ENCODE measurements around the gene TBC1D8.

Gene TBC1D8

DNA sequence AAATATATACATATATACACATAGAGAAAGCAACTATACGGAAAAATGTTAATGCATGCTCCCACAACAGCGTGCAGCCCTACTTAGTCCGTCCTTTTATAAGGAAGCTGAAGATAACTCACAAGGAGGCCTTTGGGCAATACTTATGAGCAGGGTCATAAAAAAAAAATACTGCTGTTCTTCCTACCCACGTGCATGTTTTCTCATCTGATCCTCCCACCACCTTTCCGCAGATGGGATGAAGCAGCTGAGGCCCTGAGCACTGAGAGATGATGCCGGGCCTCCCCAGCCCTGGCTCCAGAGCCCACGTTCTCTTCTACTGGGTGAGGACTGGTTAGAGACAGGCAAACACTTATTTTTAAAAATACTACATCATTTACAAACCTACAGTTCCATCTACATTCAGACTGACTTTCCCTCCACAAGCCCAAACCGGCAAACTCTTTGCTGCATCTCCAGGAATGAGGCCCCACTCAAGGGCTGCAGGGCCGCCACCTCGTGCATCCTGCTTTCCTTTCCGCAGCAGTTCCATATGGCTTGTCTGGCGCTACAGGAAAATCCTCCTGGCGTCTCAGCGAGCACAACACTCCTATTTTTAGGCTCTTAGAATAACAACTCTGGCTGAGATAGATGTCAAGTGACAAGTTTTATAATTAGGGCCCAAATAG is 41.6 kb downstream of the TBC1D8 start:
- no peak for DNase-seq

DNA sequence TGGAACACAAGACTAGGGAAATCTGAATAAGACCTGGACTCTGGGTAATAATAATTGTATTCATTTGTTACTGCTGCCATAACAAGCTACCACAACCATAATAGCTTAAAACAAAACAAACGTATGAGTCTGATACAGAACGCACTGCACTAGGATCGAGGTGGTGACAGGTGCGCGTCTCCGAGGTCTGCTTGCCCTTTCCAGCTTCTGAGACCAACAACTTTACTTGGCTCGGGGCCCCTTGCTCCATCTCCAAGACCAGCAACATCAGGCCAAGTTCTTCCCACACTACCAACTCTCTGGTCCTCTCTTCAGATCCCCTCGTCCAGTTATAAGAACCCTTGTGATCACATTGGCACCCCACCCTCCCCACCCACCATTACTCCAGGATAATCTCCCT is 42.8 kb downstream of the TBC1D8 start:
- no peak for DNase-seq

DNA sequence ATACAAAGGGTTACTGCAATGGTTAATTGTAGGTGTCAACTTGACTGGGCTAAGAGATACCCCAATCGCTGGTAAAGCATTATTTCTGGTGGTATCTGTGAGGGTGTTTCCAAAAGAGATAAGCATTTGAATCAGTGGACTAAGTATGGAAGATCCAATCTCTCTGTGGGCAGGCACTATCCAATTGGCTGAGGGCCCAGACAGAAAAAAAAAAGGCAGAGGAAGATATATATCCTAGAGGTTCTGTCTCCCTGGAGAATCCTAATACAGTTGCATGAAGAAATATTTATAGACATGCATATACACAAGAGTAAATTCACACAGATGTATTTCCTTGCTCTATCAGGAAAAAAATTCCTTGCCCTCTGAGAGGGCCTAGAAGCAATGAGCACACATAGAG is 43.9 kb downstream of the TBC1D8 start:
- no peak for DNase-seq

DNA sequence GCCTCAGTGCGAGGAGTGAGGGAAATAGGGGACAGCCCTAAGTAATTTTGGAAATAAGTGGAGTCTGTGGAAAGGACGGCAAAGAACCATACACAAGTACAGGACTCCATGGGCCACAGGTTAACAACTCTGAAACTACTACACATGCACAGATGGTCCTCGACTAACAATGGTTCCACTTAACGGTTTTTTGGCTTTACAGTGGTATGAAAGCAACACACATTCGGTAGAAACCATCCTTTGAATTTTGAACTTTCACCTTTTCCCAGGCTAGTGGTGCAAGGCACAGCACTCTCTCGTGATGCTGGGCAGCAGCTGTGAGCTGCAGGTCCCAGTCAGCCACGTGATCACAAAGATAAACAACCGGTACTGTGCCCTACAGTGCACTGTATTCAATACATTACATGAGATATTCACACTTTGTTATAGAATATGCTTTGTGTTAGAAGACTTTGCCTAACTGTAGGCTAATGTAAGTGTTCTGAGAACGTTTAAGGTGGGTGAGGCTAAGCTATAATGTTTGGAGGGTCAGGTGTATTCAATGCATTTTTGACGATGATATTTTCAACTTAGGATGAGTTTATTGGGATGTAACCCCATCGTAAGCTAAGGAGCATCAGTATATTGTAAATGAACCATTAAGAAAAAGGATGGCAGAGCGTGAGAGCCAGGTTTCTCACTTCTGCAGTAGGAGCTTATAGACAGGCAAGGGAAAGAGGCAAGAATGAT is 44.6 kb downstream of the TBC1D8 start:
- no peak for DNase-seq

DNA sequence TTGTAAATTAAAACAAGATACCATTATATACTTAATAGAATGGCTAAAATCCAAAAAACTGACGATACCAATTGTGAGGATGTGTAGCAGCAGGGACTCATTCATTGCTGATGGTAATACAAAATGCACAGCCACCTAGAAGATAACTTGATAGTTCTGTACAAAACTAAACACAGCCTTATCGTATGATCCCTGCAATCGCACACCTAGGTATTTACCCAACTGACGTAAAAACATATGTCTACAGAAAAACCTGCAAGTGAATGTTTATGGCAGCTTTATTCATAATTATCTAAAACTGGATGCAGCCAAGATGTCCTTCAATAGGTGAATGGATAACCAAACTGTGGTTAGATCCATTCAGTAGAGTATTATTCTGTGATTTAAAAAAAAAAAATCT is 45.5 kb downstream of the TBC1D8 start:
- no peak for DNase-seq

DNA sequence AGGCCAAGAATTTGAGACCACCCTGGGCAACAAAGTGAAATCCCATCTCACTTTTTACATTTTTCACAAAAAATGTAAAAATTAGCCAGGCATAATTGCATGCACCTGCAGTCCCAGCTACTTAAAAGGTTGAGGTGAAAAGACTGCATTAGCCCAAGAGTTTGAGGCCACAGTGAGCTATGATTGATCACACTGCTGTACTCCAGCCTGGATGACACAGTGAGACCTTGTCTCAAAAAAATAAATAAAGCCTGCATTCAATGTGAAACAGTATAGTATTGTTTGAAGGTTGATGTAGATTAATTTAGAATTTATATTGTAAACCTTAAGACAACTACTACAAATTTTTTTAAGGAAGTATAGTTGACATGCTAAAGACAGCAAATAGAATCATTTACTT is 53.5 kb downstream of the TBC1D8 start:
- DNase-seq, result no peak

DNA sequence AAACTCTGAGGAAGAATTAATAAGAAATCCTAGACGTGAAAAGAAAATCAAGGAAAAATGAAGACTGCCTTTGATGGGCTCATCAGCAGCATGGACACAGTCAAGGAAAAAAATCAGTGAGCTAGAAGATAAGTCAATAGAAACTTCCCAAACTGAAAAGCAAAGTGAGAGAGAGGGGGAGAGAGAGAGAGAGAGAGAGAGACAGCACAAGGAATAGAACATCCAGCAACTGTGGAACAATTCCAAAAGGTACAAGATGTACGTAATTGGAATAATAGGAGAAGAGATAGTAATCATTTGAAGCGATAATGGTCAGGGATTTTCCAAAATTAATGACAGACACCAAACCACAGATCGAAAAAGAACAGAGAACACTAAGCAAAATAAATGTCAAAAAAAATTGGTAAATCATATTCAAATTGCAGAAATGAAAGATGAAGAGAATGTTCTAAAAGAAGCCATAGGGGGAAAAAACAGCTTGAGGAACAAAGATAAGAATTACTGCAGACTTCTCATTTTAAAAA is 54.5 kb downstream of the TBC1D8 start:
- DNase-seq, result no peak

DNA sequence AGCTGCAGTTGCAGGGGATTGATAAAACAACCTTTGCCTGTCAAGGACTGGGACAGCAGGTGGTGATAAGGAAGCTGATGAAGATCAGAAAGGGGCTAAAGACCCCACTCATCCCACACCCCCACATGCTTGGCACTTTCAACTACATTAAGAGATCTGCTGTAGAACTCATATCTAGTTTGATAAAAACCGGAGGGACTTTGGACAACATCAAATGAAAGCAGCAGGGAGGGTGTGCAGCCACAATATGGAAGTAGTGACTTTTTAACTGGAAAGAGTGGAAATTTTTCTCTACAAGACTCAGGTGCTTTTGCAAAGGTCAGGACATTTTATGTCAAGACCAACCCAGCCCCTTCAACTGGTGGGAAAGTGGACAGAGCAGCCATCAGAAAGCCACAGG is 56.8 kb downstream of the TBC1D8 start:
- no peak for DNase-seq

DNA sequence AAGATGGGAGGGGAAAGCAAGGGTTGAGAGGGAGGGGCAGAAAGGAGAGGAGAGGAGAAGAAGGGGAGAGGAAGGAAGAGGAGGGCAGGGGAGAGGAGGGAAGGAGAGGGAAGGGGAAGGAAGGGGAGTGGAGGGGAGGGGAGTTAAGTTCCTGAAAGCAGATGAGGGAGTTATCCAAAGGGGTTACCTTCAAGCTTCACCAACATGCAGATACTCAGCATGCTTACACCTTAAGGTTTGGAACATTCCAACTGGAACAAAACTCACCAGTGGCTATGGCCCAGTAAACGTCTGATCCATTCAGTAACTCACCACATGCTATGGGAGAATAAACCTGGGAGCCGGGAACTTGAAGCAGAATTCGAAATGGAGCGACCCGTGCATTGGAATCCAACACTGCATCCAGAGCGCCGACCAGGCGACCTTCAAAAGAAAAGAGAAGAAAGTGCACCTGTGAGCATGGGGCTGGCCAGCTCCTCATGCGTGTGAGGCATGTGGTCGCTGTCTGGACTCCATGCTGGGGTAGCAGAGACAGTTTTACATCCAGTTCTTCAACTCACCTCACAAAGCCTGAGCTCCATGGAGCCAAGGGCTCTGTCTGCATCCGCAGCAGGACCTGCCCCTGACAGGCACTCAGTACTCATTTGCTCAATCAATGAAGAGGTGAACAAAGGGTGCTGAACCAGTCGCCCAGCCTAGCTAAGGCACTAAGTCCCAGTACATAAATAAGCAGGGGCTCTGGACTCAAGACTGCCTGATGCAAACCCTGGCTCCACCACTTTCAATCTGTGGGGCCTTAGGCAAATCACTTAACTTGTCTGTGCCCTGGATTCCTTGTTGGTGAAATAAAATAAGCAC is 61.0 kb downstream of the TBC1D8 start:
- DNase-seq, result no peak

DNA sequence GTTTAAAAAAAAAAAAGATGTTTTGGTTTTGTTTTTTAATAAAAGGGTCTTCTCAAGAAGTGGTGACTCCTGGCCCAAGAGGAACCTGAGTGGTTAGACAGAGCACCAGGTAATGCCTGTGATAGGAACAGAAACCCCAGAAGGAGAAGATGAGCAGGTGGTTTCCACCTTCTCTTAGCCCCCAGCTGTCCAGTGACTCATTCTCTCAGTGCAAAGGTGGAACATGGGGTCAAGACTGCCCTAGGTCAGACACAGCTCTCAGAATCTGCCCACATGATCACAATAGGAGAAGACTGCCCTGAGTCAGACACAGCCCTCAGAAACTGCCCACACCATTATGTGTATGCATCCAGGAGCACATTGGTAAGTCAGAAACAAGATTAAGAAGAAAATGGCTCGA is 61.8 kb downstream of the TBC1D8 start:
- no peak for DNase-seq

DNA sequence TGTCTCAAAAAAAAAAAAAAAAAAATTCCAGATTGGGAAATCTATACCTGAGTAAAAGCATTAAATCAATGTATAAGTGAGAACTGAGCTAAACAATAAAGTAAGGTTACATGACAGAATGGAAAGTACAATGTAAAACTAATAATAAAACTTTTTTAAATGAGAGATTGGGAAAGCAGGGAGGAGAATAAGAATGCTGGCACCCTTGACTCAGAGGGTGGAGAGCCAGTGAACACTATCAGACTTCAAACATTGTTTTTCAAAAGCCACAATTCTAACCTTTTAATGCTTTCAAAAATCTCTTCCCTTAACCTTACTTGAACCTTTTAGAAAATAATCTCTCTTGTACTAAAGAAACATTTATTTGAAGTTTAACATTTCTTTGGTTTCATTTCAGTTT is 63.5 kb downstream of the TBC1D8 start:
- no peak for DNase-seq

DNA sequence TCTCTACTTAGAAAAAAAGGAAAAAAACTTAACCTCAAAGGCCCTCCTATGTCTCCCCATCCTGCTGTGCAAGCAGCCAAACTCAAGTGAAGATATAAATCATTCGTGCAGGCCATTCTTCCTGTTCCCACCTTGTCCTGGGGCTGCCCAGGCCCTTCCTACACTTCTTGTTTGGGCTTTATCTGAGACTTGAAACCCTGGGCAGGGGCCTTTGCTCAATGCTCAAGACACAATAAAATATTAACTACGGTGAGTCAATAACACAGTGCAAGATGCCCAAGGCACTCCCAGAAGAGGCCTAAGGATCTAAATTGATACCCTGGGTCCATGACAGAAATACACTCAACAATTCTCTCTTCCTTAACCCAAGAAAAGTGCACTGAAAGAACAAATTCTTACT is 67.6 kb downstream of the TBC1D8 start:
- DNase-seq, result no peak

DNA sequence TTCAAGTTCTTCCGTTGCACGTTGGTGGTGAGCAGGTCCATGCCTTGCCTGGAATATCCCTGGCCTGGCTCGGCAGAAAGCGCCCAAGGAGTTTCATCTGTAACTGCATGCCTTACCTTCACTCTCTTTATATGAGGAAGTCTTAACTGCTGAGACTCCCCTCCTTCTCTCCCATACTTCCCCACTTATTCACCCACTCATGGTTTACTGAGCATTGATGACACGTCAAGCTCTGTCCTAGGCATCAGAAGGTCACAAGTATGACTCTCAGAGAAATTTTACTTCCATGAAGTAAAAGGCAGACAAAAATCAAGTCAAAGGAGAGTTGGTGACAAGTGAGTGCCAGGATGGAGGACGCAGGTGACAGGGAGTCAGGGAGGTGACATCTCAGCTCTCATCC is 68.2 kb downstream of the TBC1D8 start:
- no peak for DNase-seq

DNA sequence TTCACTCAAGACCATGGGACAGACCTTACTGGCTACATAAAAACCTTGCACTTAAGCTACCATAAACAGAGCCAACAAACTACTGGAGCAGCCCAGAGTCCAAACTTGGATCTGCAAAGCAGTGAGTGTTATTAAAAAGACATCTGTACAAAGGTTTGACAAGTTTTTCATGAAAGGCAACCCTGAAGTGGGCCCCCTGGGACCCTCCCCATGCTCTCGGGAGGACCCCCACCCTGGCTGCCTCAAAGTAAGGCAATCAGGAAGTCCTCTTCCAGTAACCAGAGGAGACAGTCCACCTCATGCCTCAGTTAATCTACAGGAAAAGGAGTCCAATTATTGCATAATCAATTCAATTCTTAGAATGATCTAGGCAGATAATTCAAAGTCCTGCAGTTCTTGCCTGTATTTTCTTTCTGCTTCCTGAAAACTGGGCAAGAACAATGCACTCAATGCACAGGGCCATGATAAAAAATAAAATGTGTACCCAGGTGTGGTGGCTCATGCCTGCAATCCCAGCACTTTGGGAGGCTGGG is 69.7 kb downstream of the TBC1D8 start:
- DNase-seq, result no peak

DNA sequence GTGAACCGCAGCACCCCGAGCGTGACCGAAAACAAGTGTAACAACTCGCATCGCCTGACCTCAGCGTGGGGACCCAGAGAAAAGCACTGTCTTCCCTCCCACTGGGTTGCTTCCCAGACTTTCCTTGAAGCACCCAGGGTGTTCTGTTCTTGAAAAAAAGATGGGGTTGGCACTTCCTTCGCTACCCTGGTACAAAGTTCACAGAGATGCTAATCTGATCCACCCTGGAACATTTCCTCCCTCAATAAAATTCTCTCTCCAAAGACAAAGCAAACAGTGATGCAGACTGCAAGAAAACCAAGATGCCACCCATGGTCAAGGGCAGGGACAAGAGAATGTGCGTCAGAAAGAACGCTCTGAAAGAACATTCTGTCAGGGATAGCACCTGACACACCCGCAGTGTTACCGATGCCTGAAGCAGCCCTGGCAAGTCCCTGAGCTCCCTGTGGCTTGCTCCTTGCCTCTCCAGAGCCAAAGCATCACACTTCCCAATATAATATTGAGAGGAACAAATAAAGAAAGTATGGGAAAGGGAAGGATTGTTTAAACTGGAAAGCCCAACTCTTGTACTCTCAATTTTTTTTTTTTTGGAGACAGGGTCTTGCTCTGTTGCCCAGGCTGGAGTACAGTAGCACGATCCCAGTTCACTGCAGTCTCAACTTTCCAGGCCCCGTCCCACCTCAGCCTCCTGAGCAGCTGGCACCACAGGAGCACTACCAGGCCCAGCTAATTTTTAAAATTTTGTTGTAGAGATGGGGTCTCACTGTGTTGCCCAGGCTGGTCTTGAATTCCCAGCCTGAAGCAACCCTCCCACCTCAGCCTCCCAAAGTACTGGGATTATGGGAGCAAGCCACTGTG is 70.7 kb downstream of the TBC1D8 start:
- no peak for DNase-seq

DNA sequence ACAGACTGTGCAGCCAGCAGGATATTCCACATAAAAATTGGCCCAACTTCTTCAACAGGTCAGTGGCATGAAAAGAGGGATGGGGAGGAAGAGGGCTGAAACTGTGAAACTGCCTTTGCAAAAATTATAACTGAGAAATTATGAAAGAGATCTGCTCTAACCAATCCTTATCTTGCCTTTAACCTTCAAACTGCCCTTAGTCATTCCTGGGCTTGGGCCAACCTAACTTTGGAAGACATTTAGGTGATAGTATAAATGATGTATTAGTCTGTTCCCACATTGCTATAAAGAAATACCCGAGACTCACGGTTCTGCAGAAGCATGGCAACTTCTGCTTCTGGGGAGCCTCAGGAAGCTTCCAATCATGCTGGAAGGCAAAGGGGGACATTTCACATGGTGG is 74.6 kb downstream of the TBC1D8 start:
- DNase-seq, result no peak

DNA sequence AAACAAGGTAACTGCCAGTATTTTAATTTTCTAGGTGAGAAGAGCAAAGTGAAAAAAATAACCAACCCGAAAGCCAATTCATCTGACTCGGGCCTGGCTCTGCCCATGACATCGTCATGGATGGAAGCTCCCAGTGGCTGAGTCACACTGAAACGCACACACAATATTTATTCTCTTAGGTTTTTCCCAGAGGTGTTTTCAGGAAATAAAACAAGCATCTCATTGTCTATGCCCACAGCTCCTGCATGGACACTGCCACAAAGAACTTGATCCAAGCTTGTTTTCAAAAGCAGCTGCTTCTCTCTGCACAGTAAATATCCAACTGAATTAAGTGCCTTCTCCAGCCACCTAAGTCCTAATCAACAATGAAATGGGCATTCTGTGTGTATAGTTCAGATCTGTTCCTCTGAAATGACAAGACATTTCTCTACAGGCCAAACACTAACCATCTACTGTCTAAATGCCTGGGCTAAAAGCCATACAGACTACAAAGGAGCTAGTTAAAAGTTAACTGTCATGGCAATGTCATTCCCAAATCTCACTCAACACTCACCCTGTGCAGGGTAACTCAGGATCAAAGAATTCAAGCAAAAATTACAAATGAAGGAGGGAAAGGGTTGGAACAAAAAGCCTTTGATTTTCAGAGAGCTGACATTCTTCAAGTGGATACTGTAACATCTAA is 86.2 kb downstream of the TBC1D8 start:
- no peak for DNase-seq

DNA sequence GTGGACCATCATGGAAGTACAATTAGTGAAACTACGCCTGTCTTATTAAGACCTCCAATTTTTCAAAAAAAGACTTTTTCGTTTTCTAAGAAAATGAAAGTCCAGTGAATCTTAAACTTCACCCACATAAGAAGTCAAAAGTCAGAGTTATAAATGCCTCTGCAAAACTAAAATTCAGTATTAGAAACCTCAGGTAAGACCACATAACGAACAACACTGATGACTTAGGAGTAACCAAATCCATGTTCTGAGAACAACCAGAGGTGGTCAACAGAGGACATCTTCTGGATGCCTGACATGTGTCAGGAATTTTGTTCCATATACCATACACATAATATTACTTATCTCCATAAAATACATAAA is 86.7 kb downstream of the TBC1D8 start:
- no peak for DNase-seq

DNA sequence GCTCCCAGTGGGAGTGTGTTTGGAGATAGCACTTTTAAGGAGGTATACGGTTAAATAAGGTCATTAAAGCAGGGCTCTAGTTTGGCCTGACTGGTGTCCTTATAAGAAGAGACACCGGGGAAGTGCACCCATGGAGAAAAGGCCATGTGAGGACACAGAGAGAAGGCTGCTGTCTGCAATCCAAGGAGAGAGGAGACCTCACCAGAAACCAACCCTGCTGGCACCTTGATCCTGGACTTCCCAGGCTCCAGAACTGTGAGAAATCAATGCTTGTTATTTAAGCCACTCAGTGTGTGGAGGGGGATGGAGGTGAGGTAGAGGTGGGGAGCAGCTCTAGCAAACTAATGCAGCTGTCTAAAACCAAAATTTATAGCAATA is 87.1 kb downstream of the TBC1D8 start:
- DNase-seq, result no peak

DNA sequence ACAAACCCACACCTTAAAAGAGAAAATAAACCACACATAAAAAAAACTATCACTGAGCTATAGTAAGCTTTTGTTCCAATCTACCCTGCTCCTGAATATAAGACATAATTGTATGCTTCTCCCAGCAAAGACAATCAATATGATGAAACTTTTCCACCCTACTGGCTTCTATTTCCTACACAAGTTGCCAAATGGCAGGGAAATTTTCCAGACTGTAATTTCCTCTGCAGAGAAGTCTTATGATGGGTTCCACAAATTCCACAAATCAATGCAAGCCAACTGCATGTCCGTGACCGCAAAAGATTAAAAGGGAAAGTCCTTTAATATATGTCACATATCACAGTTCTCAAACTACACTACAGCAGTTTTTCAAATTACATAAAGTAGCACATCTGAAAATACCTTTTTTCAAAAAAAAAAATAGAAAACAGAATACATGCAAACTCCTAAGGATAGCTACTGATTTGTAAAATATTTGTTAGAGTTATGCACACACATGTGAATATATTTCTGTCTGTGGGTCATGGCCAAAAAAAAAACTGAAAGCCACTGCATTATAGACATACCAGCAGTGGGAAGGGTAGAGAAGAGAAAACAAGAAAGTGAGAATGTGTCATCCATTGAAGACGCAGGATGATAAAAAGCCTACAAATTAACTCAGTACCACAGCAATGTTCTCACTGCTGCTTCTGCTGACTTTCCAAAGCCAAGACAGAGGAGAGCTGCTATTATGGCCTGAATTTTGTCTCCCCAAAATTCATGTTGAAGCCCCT is 87.6 kb downstream of the TBC1D8 start:
- no peak for DNase-seq

DNA sequence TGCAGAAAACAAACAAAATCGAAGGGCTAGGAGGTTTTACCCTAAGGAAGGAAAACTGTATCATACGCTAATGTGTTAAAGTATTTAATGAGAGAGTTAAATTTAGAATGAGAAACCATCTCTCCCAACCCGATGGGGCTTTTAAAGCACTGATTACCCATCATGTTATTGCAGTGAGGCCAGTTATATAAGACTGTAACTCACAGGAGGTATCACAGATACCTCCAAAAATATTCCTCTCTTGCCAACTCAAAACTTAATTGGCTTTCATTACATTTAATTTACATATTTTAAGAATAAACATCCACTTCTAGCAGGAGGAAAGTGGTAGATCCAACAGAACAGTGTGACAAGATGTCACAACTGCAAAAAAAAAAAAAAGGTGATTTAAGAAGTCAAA is 92.8 kb downstream of the TBC1D8 start:
- DNase-seq, result no peak
